Heart left ventricle (tissue), 13 donors: ENCODE results near the gene PPCDC.

ENCODE experiments used
- POLR2A ChIP-seq, 2 donors: fragments of 450-650 bp; IDR thresholded peaks; one replicate each; pipeline ENCODE4 v1.6.1; 2017; ENCODE audit warnings: antibody characterized with exemption in 2 of 2, mild to moderate bottlenecking in 2 of 2, moderate library complexity in 2 of 2
- TF ChIP-seq, protein P1 (sequence below), 12 donors: fragments of 200-600 bp; sonication (generic) in 4 of 12; IDR thresholded peaks; one replicate each; pipeline versions ENCODE4 v1.5.0 to v1.8.0; 2018 to 2022; ENCODE audit warnings: antibody characterized with exemption in 12 of 12, mild to moderate bottlenecking in 5 of 12
- donor health status: ischemic (EF 13 %, LVEDD 7.1; RV severe dilation, severe dysfunction).
- donor health status: DM: no; HTN: yes; CAD: no.
- donor health status: DM: no; HTN: no; CAD: no.
- donor health status: ischemic (EF 25% LVEDD 6.9; RV normal size, moderate dysfunction).
- donor health status: ischemic (EF 25% LVEDD 5.7; RV mildly dilated, moderate dysfunction).
- donor health status: ischemic (EF 35%, LVEDD 5.7; RV mildly dilated, moderate dysfunction).
- donor health status: nonischemic (EF 11% LVEDD 7.7; RV severe dilation, severe dysfunction).
- donor health status: DM: yes; HTN: yes; CAD: no.
- donor health status: PGD.
- donor health status: ischemic (EF 29% LVEDD 5.4; RV normal size, mild dysfunction).
- donor health status: nonischemic (EF 23%, LVEDD 6.1; RV moderate dilation, normal function).

DNA sequence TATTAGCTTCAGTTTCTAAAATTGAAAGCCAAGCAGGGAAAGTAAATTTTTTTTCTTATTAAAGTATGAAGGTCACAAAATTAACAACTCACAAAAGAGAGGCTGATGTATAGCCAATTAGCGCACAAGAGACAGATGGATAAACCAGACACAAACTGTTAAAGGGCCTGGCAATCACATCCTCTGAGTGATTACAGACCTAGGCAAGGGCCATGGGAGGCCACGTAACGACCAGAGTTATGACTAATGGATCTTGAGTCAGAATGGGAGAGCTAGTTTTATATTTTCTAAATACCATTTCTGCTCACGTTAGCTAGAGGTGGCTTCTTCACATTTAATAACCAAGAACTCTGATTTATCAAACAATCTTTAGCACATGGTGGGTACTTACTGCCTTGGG, 45.8 kb upstream of the PPCDC start:
- TF ChIP-seq POLR2A (IDR thresholded peaks at IDR 0.05) = no peak
- TF ChIP-seq, protein P1, sequence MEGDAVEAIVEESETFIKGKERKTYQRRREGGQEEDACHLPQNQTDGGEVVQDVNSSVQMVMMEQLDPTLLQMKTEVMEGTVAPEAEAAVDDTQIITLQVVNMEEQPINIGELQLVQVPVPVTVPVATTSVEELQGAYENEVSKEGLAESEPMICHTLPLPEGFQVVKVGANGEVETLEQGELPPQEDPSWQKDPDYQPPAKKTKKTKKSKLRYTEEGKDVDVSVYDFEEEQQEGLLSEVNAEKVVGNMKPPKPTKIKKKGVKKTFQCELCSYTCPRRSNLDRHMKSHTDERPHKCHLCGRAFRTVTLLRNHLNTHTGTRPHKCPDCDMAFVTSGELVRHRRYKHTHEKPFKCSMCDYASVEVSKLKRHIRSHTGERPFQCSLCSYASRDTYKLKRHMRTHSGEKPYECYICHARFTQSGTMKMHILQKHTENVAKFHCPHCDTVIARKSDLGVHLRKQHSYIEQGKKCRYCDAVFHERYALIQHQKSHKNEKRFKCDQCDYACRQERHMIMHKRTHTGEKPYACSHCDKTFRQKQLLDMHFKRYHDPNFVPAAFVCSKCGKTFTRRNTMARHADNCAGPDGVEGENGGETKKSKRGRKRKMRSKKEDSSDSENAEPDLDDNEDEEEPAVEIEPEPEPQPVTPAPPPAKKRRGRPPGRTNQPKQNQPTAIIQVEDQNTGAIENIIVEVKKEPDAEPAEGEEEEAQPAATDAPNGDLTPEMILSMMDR (IDR thresholded peaks at IDR 0.05) = no peak
